SU-DHL-6 (cell line): Measurements from ENCODE around the gene SHTN1.

ENCODE experiments used
- H2AFZ ChIP-seq: fragments of 200-600 bp; sonication (generic); 2 replicates; pipeline ENCODE4 v1.6.1; 2014; ENCODE audit warnings: low read depth, mild to moderate bottlenecking, moderate library complexity, mixed read lengths, antibody characterized with exemption, low read length; ENCODE audit not compliant: severe bottlenecking
- H3F3A ChIP-seq: fragments of 200-600 bp; shearing (Covaris generic); 2 replicates; pipeline ENCODE4 v1.6.0; 2016; ENCODE audit warnings: antibody characterized with exemption, mild to moderate bottlenecking; ENCODE audit not compliant: insufficient read depth
- H3K27ac ChIP-seq: fragments of 200-600 bp; sonication (generic); 2 replicates; pipeline ENCODE4 v1.5.1; 2016; ENCODE audit warnings: low read depth, mild to moderate bottlenecking, low read length, moderate library complexity, mixed read lengths
- H3K27me3 ChIP-seq: fragments of 200-600 bp; sonication (generic), shearing (Covaris generic); 2 replicates; pipeline ENCODE4 v1.6.0; 2014; ENCODE audit warnings: mild to moderate bottlenecking, low read length
- H3K36me3 ChIP-seq: fragments of 200-600 bp; sonication (generic); 2 replicates; pipeline ENCODE4 v1.6.1; 2014; ENCODE audit warnings: mild to moderate bottlenecking, low read length, mixed read lengths
- H3K4me2 ChIP-seq: fragments of 300-600, 200-600 bp; shearing (Covaris generic), sonication (generic); 2 replicates; pipeline ENCODE4 v1.6.0; 2014; ENCODE audit warnings: low read length, low read depth, mild to moderate bottlenecking; ENCODE audit not compliant: poor library complexity, severe bottlenecking
- H3K4me3 ChIP-seq: fragments of 200-600 bp; sonication (generic); 2 replicates; pipeline ENCODE4 v1.5.1; 2014; ENCODE audit warnings: antibody characterized with exemption, low read length, mild to moderate bottlenecking, mixed read lengths; ENCODE audit not compliant: insufficient read depth, poor library complexity, severe bottlenecking
- H3K79me2 ChIP-seq: fragments of 200-600 bp; sonication (generic); 2 replicates; pipeline ENCODE4 v1.6.1; 2014; ENCODE audit warnings: mild to moderate bottlenecking, low read length, moderate library complexity; ENCODE audit not compliant: insufficient read depth
- H3K9ac ChIP-seq: fragments of 200-600 bp; sonication (generic); 2 replicates; pipeline ENCODE4 v1.7.0; 2014; ENCODE audit warnings: mild to moderate bottlenecking, low read length
- H3K9me2 ChIP-seq: fragments of 200-600 bp; sonication (generic); replicated peaks from 2 replicates; pipeline ENCODE4 v1.6.1; 2014; ENCODE audit warnings: low read length; ENCODE audit not compliant: insufficient read depth
- H3K9me3 ChIP-seq: fragments of 200-600 bp; sonication (generic); 2 replicates; pipeline ENCODE4 v1.6.1; 2014; ENCODE audit warnings: low read length, mixed read lengths; ENCODE audit not compliant: insufficient read depth
- H4K20me1 ChIP-seq: fragments of 200-600 bp; sonication (generic); 2 replicates; pipeline ENCODE4 v1.6.1; 2014; ENCODE audit warnings: low read depth, mild to moderate bottlenecking, antibody characterized with exemption, low read length, moderate library complexity, mixed read lengths
- EZH2phosphoT487 ChIP-seq: fragments of 200-600 bp; sonication (generic), shearing (Covaris generic); conservative IDR thresholded peaks from 2 replicates; pipeline ENCODE4 v1.6.1; 2018; ENCODE audit warnings: mild to moderate bottlenecking, antibody characterized with exemption, low read length, moderate library complexity, mixed read lengths
- TF ChIP-seq, protein P1 (sequence below): fragments of 200-600 bp; sonication (generic); IDR thresholded peaks from one replicate; pipeline ENCODE4 v1.5.1; 2017; ENCODE audit warnings: antibody characterized with exemption, mild to moderate bottlenecking, low read length, moderate library complexity; ENCODE audit not compliant: insufficient read depth, poor library complexity, severe bottlenecking

The SHTN1 gene

DNA sequence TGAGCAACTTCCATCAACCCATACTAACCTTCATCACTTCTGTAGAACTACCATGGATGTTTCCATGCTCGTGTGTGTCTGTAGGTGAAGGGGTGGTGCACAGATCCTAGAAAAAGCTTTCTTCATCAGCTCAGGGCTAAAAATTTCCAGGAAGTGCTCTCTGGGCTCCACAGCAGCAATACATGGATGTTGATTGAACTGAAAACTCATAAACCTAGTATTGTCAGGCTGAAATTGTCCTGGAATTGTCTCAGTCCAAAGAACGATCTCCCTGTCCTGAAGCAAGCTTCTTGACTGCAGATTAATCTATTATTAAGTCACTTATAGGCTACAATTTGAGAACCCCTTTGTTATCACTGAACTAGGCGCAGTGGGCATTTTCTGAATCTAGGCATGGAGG is 115.9 kb downstream of the SHTN1 start:
- no peak overlapping the region for H3K27ac ChIP-seq

GRCh38 chr10:116888380-116889055 is 116.5 kb downstream of the SHTN1 start:
- H2AFZ ChIP-seq: no peak overlapping the region
- H3K36me3 ChIP-seq: no peaks in the 10 kb centered on the region
- no peak overlapping the region for H3K4me2 ChIP-seq
- no peaks in the 10 kb centered on the region for H3K79me2 ChIP-seq
- no peaks in the 10 kb centered on the region for H3K27me3 ChIP-seq
- H3K9me2 ChIP-seq: no peaks in the 10 kb centered on the region
- H3K9ac ChIP-seq: no peak overlapping the region
- H4K20me1 ChIP-seq: no peaks in the 10 kb centered on the region
- no peak overlapping the region for H3K4me3 ChIP-seq
- no peaks in the 10 kb centered on the region for H3F3A ChIP-seq
- no peak overlapping the region for H3K27ac ChIP-seq
- H3K9me3 ChIP-seq: no peaks in the 10 kb centered on the region
- TF ChIP-seq, protein P1, sequence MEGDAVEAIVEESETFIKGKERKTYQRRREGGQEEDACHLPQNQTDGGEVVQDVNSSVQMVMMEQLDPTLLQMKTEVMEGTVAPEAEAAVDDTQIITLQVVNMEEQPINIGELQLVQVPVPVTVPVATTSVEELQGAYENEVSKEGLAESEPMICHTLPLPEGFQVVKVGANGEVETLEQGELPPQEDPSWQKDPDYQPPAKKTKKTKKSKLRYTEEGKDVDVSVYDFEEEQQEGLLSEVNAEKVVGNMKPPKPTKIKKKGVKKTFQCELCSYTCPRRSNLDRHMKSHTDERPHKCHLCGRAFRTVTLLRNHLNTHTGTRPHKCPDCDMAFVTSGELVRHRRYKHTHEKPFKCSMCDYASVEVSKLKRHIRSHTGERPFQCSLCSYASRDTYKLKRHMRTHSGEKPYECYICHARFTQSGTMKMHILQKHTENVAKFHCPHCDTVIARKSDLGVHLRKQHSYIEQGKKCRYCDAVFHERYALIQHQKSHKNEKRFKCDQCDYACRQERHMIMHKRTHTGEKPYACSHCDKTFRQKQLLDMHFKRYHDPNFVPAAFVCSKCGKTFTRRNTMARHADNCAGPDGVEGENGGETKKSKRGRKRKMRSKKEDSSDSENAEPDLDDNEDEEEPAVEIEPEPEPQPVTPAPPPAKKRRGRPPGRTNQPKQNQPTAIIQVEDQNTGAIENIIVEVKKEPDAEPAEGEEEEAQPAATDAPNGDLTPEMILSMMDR: no peak
- TF ChIP-seq EZH2phosphoT487: no peak

More for the DNA sequence above, 115.9 kb downstream of the SHTN1 start:
- no peaks in the 10 kb centered on the region for H4K20me1 ChIP-seq
- no peak overlapping the region for H3K9ac ChIP-seq
- no peaks in the 10 kb centered on the region for H3K9me2 ChIP-seq
- TF ChIP-seq, protein P1: no peak
- no peak for TF ChIP-seq EZH2phosphoT487
- no peaks in the 10 kb centered on the region for H3K9me3 ChIP-seq
- H3K79me2 ChIP-seq: no peaks in the 10 kb centered on the region
- no peaks in the 10 kb centered on the region for H3F3A ChIP-seq
- no peak overlapping the region for H3K4me3 ChIP-seq
- no peak overlapping the region for H3K4me2 ChIP-seq
- no peaks in the 10 kb centered on the region for H3K27me3 ChIP-seq
- no peaks in the 10 kb centered on the region for H3K36me3 ChIP-seq
- no peak overlapping the region for H2AFZ ChIP-seq

- Histone ChIP-seq H3K4me2 (no peak overlapping the region), H3K27ac (no peak overlapping the region), H2AFZ (no peak overlapping the region), H3K9me2 (no peaks in the 10 kb centered on the region), H3F3A (no peaks in the 10 kb centered on the region), H3K27me3 (no peaks in the 10 kb centered on the region), H3K4me3 (no peak overlapping the region), H3K9ac (no peak overlapping the region), H4K20me1 (no peaks in the 10 kb centered on the region), H3K36me3 (no peaks in the 10 kb centered on the region), H3K9me3 (no peaks in the 10 kb centered on the region), H3K79me2 (no peaks in the 10 kb centered on the region)
- TF ChIP-seq, protein P1: no peak
- no peak for TF ChIP-seq EZH2phosphoT487
Observed at GRCh38 chr10:116886772-116887171, 118.2 kb downstream of the SHTN1 start.
